GM21619 (cell line): Measurements from ENCODE around the gene GTF2A1L.
"Not testable (repeated sequence)": the region's sequence is repeated elsewhere in the genome, so short reads cannot be mapped to it uniquely, and the experiment has no call there.

Experiments
- ATAC-seq: cut with Tn5 transposase; IDR thresholded peaks from one replicate; pipeline ENCODE4 v1.9.1; 2021; ENCODE audit not compliant: unreplicated experiment

Gene GTF2A1L

GRCh38 chr2:48617618-48618017 is at the start of gene GTF2A1L:
GTF2A1L (plus strand) TSS chr2:48617856; CDS start chr2:48617875, 19 bp downstream.
- ATAC-seq, result no peak

- ATAC-seq, result no peak
Measured at GRCh38 chr2:48568547-48568946, 49.1 kb upstream of the GTF2A1L start.

- no peak for ATAC-seq
Measured at GRCh38 chr2:48569433-48569832, 48.2 kb upstream of the GTF2A1L start.

- ATAC-seq, result no peak
Measured at GRCh38 chr2:48572816-48573215, 44.8 kb upstream of the GTF2A1L start.

GRCh38 chr2:48574353-48575287 is 43.0 kb upstream of the GTF2A1L start:
- no peak for ATAC-seq

GRCh38 chr2:48578313-48578712 is 39.3 kb upstream of the GTF2A1L start:
- ATAC-seq, result no peak

GRCh38 chr2:48583961-48584360 is 33.7 kb upstream of the GTF2A1L start:
- no peak for ATAC-seq

GRCh38 chr2:48584551-48584950 is 33.1 kb upstream of the GTF2A1L start:
- ATAC-seq, result no peak

GRCh38 chr2:48586433-48586832 is 31.2 kb upstream of the GTF2A1L start:
- no peak for ATAC-seq

- no peak for ATAC-seq
Measured at GRCh38 chr2:48587560-48587959, 30.1 kb upstream of the GTF2A1L start.

GRCh38 chr2:48587961-48588360 is 29.7 kb upstream of the GTF2A1L start:
- ATAC-seq, result no peak

- ATAC-seq, result no peak
Measured at GRCh38 chr2:48588745-48589144, 28.9 kb upstream of the GTF2A1L start.

GRCh38 chr2:48589170-48589767 is 28.4 kb upstream of the GTF2A1L start:
- no peak for ATAC-seq

GRCh38 chr2:48590017-48590416 is 27.6 kb upstream of the GTF2A1L start:
- no peak for ATAC-seq

GRCh38 chr2:48592067-48592466 is 25.6 kb upstream of the GTF2A1L start:
- no peak for ATAC-seq

- not testable (repeated sequence) for ATAC-seq
Measured at GRCh38 chr2:48596751-48597150, 20.9 kb upstream of the GTF2A1L start.

- no peak for ATAC-seq
Measured at GRCh38 chr2:48597492-48597891, 20.2 kb upstream of the GTF2A1L start.

- ATAC-seq, result peak; percentile 61
Measured at GRCh38 chr2:48600204-48600813, 17.3 kb upstream of the GTF2A1L start.

- ATAC-seq, result no peak
Measured at GRCh38 chr2:48600917-48601316, 16.7 kb upstream of the GTF2A1L start.

- no peak for ATAC-seq
Measured at GRCh38 chr2:48601349-48601748, 16.3 kb upstream of the GTF2A1L start.

- no peak for ATAC-seq
Measured at GRCh38 chr2:48605482-48606175, 12.0 kb upstream of the GTF2A1L start.
